Activated naive CD4-positive, alpha-beta T cell treated with anti-CD3 and anti-CD28 coated beads for 36 hours (primary cell): ENCODE data around the gene ZNF576. TPM values are rescaled to one million over a fixed set of nuclear protein-coding genes. Genes with fewer than 3 reads are reported as not detected.

Source experiments
- CTCF ChIA-PET: fragments of 350-600 bp; sonication (Branson Sonifier 250); formaldehyde crosslinking; loops from one replicate; lab custom pipeline; 2021; ENCODE audit warnings: antibody characterized with exemption; lab: Charles Lee
- DNase-seq: peaks from one replicate; pipeline ENCODE4 v3.0.0-alpha.2; 2020
- H3K27ac Mint-ChIP-seq: one replicate; pipeline ENCODE4 v1.8.0; 2021; ENCODE audit warnings: mild to moderate bottlenecking, mixed read lengths
- H3K27me3 Mint-ChIP-seq: one replicate; pipeline ENCODE4 v1.8.0; 2021; ENCODE audit warnings: low read depth, mixed read lengths
- H3K36me3 Mint-ChIP-seq: one replicate; pipeline ENCODE4 v1.8.0; 2021; ENCODE audit warnings: low read depth, mixed read lengths
- H3K4me1 Mint-ChIP-seq: one replicate; pipeline ENCODE4 v1.8.0; 2021; ENCODE audit warnings: low read depth, mixed read lengths
- H3K4me3 Mint-ChIP-seq: one replicate; pipeline ENCODE4 v1.8.0; 2021; ENCODE audit warnings: mild to moderate bottlenecking, moderate library complexity, mixed read lengths
- H3K9me3 Mint-ChIP-seq: one replicate; pipeline ENCODE4 v1.8.0; 2021; ENCODE audit warnings: mixed read lengths
- intact Hi-C: fragments of 100-400 bp; cut with micrococcal nuclease; formaldehyde crosslinking; loops from one replicate; pipeline ENCODE4 v1.15.1; 2023
- total RNA-seq, 2 experiments: library from RNA; stranded (reverse); gene quantifications; one replicate each; pipeline ENCODE4 v1.2.3, GENCODE V29; 2021

Gene ZNF576
- total RNA-seq, 2 experiments from 2014 or later = 11.6 to 11.7 TPM

GRCh38 chr19:43622956-43623355 lies 26.6 kb downstream of the ZNF576 start:
- CTCF ChIA-PET = interaction anchor here (1.1 kb wide), 1 partner anchor 122 kb away, joined by 3 read pairs; no protein-coding TSS in a partner anchor
- Mint-ChIP-seq H3K27ac (no peak overlapping the region), H3K4me1 (peaks cover 30% of the 10 kb centered on the region)

GRCh38 chr19:43623889-43624670 lies 27.7 kb downstream of the ZNF576 start:
- Mint-ChIP-seq H3K4me1 (peaks cover 28% of the 10 kb centered on the region), H3K36me3 (no peaks in the 10 kb centered on the region), H3K27ac (no peak overlapping the region), H3K4me3 (no peak overlapping the region), H3K9me3 (no peaks in the 10 kb centered on the region), H3K27me3 (peaks cover 17% of the 10 kb centered on the region)
- CTCF ChIA-PET = interaction anchor here (1.1 kb wide), 1 partner anchor 121 kb away, joined by 3 read pairs; no protein-coding TSS in a partner anchor
- intact Hi-C loops = loop anchor here (10.0 kb wide), 1 partner anchor 179 kb away; no protein-coding TSS in a partner anchor
- DNase-seq = no peak

More at GRCh38 chr19:43622956-43623355, 26.6 kb downstream of the ZNF576 start:
- H3K9me3 Mint-ChIP-seq = no peaks in the 10 kb centered on the region
- intact Hi-C loops = loop anchor here (10.0 kb wide), 1 partner anchor 178 kb away; no protein-coding TSS in a partner anchor
- H3K27me3 Mint-ChIP-seq = peaks cover 16% of the 10 kb centered on the region
- no peak overlapping the region for H3K4me3 Mint-ChIP-seq
- no peak for DNase-seq
- H3K36me3 Mint-ChIP-seq = no peaks in the 10 kb centered on the region

- DNase-seq = peak; percentile 96
- no peaks in the 10 kb centered on the region for H3K36me3 Mint-ChIP-seq
- CTCF ChIA-PET = interaction anchor here (0.6 kb wide), 1 partner anchor 36 kb away, joined by 3 read pairs; no protein-coding TSS in a partner anchor
- H3K4me3 Mint-ChIP-seq = no peak overlapping the region
- peaks cover 27% of the 10 kb centered on the region for H3K4me1 Mint-ChIP-seq
- no peaks in the 10 kb centered on the region for H3K9me3 Mint-ChIP-seq
- intact Hi-C loops = loop anchor here (10.0 kb wide), 1 partner anchor 180 kb away; no protein-coding TSS in a partner anchor
- peaks cover 17% of the 10 kb centered on the region for H3K27me3 Mint-ChIP-seq
- no peak overlapping the region for H3K27ac Mint-ChIP-seq
Measured at GRCh38 chr19:43624933-43625332, 28.5 kb downstream of the ZNF576 start.

GRCh38 chr19:43625918-43626579 lies 29.7 kb downstream of the ZNF576 start:
- no peaks in the 10 kb centered on the region for H3K9me3 Mint-ChIP-seq
- no peaks in the 10 kb centered on the region for H3K36me3 Mint-ChIP-seq
- CTCF ChIA-PET = interaction anchor here (0.6 to 1.1 kb wide), 3 partner anchors 26 to 1979 kb away, joined by 3 to 7 read pairs (median 3); no protein-coding TSS in a partner anchor
- intact Hi-C loops = loop anchor here (10.0 kb wide), 1 partner anchor 181 kb away; no protein-coding TSS in a partner anchor
- H3K27me3 Mint-ChIP-seq = peaks cover 17% of the 10 kb centered on the region
- peak; percentile 54 for DNase-seq
- no peak overlapping the region for H3K27ac Mint-ChIP-seq
- peaks cover 18% of the 10 kb centered on the region for H3K4me1 Mint-ChIP-seq
- H3K4me3 Mint-ChIP-seq = peak overlapping the region; percentile 21

- Mint-ChIP-seq H3K36me3 (no peaks in the 10 kb centered on the region), H3K27me3 (peaks cover 17% of the 10 kb centered on the region), H3K9me3 (no peaks in the 10 kb centered on the region), H3K27ac (no peak overlapping the region), H3K4me1 (peaks cover 18% of the 10 kb centered on the region), H3K4me3 (no peak overlapping the region)
- DNase-seq = no peak
- CTCF ChIA-PET = interaction anchor here (1.6 kb wide), 1 partner anchor 180 kb away, joined by 5 read pairs; no protein-coding TSS in a partner anchor
- intact Hi-C loops = loop anchor here (10.0 kb wide), 1 partner anchor 182 kb away; no protein-coding TSS in a partner anchor
Measured at GRCh38 chr19:43626838-43627237, 30.4 kb downstream of the ZNF576 start.

GRCh38 chr19:43628646-43629326 lies 32.4 kb downstream of the ZNF576 start:
- CTCF ChIA-PET = interaction anchor here (1.5 kb wide), 1 partner anchor 40 kb away, joined by 3 read pairs; no protein-coding TSS in a partner anchor
- peaks cover 17% of the 10 kb centered on the region for H3K27me3 Mint-ChIP-seq
- H3K4me1 Mint-ChIP-seq = peaks cover 18% of the 10 kb centered on the region
- no peak overlapping the region for H3K27ac Mint-ChIP-seq
- H3K36me3 Mint-ChIP-seq = no peaks in the 10 kb centered on the region
- no peaks in the 10 kb centered on the region for H3K9me3 Mint-ChIP-seq
- no peak for DNase-seq
- intact Hi-C loops = loop anchor here (10.0 kb wide), 1 partner anchor 184 kb away; no protein-coding TSS in a partner anchor
- H3K4me3 Mint-ChIP-seq = no peak overlapping the region

GRCh38 chr19:43631491-43631890 lies 35.1 kb downstream of the ZNF576 start:
- Mint-ChIP-seq H3K9me3 (no peaks in the 10 kb centered on the region), H3K4me3 (no peak overlapping the region), H3K27me3 (peaks cover 14% of the 10 kb centered on the region), H3K4me1 (peaks cover 4% of the 10 kb centered on the region), H3K36me3 (no peaks in the 10 kb centered on the region), H3K27ac (no peak overlapping the region)
- DNase-seq = no peak
- intact Hi-C loops = no loop called here
- CTCF ChIA-PET = no interaction called here

- H3K9me3 Mint-ChIP-seq = no peaks in the 10 kb centered on the region
Measured at GRCh38 chr19:43633520-43633919, 37.1 kb downstream of the ZNF576 start.

GRCh38 chr19:43634068-43634467 lies 37.7 kb downstream of the ZNF576 start:
- DNase-seq = no peak
- intact Hi-C loops = no loop called here
- Mint-ChIP-seq H3K4me1 (peaks cover 4% of the 10 kb centered on the region), H3K4me3 (no peak overlapping the region), H3K36me3 (no peaks in the 10 kb centered on the region), H3K27ac (no peak overlapping the region), H3K9me3 (no peaks in the 10 kb centered on the region), H3K27me3 (peaks cover 12% of the 10 kb centered on the region)
- CTCF ChIA-PET = interaction anchor here (0.6 kb wide), 1 partner anchor 129 kb away, joined by 4 read pairs; no protein-coding TSS in a partner anchor

More at GRCh38 chr19:43633520-43633919, 37.1 kb downstream of the ZNF576 start:
- no peak overlapping the region for H3K4me3 Mint-ChIP-seq
- DNase-seq = no peak
- peaks cover 6% of the 10 kb centered on the region for H3K27me3 Mint-ChIP-seq
- H3K27ac Mint-ChIP-seq = no peak overlapping the region
- intact Hi-C loops = no loop called here
- no peaks in the 10 kb centered on the region for H3K4me1 Mint-ChIP-seq
- CTCF ChIA-PET = interaction anchor here (0.6 kb wide), 1 partner anchor 130 kb away, joined by 4 read pairs; no protein-coding TSS in a partner anchor
- H3K36me3 Mint-ChIP-seq = no peaks in the 10 kb centered on the region

- no peaks in the 10 kb centered on the region for H3K36me3 Mint-ChIP-seq
- H3K9me3 Mint-ChIP-seq = no peaks in the 10 kb centered on the region
- CTCF ChIA-PET = no interaction called here
- intact Hi-C loops = no loop called here
- no peak overlapping the region for H3K4me3 Mint-ChIP-seq
- no peak for DNase-seq
- H3K27me3 Mint-ChIP-seq = peaks cover 14% of the 10 kb centered on the region
- H3K27ac Mint-ChIP-seq = no peak overlapping the region
- H3K4me1 Mint-ChIP-seq = peaks cover 5% of the 10 kb centered on the region
Measured at GRCh38 chr19:43634506-43634871, 38.1 kb downstream of the ZNF576 start.

GRCh38 chr19:43634872-43635560 lies 38.6 kb downstream of the ZNF576 start:
- no peak overlapping the region for H3K27ac Mint-ChIP-seq
- no peak overlapping the region for H3K4me3 Mint-ChIP-seq
- H3K9me3 Mint-ChIP-seq = no peaks in the 10 kb centered on the region
- no peaks in the 10 kb centered on the region for H3K36me3 Mint-ChIP-seq
- intact Hi-C loops = no loop called here
- peaks cover 7% of the 10 kb centered on the region for H3K4me1 Mint-ChIP-seq
- CTCF ChIA-PET = interaction anchor here (0.6 kb wide), 1 partner anchor 1798 kb away, joined by 3 read pairs; no protein-coding TSS in a partner anchor
- no peak for DNase-seq
- H3K27me3 Mint-ChIP-seq = peaks cover 16% of the 10 kb centered on the region
